Stimulated activated CD8-positive, alpha-beta memory T cell treated with anti-CD3 and anti-CD28 coated beads, Interleukin-12 subunit alpha, Interleukin-12 subunit beta, amount 100 ng/mL, for 4 hours (primary cell): ENCODE results near the gene GRID2.
"Not testable (repeated sequence)": the region's sequence is repeated elsewhere in the genome, so short reads cannot be mapped to it uniquely, and the experiment has no call there.

ENCODE experiments used
- DNase-seq: peaks from one replicate; pipeline ENCODE4 v3.0.0-alpha.2; 2020; ENCODE audit warnings: low read depth

GRID2 gene

DNA sequence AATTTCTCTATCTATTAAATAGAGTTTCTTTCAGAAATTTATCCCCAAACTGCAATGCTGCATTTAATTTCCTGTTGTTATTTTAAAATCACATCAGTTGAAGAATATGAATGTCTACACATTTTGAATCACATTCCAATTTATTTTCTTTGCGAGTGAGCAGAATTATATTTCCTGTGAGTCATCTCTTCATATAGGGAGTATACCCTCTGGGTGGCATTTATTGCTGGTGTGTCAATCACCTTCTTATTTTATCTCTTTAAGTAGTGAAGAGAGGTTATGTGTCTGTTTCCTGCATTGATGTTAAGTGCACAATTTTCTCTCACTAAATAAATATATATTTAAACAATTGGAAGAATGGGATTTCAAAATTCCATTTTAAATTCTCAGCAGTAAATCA lies 1013.8 kb downstream of the GRID2 start:
- no peak for DNase-seq

- no peak for DNase-seq
Observed at GRCh38 chr4:93319041-93319440, 1015.3 kb downstream of the GRID2 start.

GRCh38 chr4:93320356-93320755 lies 1016.6 kb downstream of the GRID2 start:
- DNase-seq: no peak

DNA sequence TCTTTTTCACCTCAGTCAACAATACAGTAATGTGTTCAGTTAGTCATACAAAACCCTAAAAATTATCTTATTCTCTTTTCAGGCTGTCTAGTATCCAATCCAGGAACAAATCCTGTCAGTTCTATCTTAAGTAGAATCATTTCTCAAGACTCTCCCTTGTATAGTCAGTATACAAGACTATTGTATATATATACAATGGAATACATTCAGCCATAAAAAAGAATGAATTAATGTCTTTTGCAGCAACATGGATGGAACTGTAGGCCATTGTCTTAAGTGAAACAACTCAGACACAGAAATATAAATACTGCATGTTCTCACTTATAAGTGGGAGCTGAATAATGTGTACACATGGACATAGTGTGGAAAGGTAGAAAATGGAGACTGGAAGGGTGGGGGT lies 1023.6 kb downstream of the GRID2 start:
- DNase-seq: no peak

DNA sequence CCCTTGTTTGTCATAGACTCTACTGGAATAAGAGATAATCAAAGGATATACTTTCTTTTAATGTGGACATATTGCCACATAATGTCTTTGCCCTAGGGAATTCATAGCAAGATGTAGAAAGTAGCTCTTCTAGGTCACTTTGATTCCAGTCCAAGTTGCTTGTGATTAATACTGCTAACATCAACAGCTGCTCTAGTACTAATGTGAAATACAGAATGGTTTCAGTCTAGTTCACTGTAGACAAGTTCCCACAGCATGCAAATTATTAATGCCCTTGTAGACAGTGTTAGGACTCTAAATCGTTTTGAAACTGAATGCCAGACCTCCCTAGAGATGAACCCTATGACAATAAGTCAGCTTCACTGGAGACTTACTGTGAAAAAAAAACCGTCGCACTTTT lies 1030.2 kb downstream of the GRID2 start:
- DNase-seq: no peak

DNA sequence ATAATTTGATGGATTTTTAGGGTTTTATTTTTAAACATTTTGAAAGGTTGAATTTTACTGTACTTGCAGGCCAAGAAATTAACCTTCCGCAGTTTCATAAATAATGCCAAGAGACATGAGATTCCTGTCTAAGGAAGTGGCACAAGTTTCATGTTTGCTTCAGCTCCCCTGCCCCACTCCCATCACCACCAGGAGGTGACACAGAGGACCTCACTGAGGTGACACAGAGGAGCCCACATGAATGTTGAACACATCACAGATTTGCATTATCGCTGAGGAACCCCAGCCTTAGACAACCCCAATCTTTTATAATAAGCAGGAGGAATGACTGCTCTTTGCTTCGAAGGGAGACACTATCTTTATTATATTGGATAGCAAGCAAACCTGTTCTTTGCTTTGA lies 1033.4 kb downstream of the GRID2 start:
- DNase-seq: no peak

DNA sequence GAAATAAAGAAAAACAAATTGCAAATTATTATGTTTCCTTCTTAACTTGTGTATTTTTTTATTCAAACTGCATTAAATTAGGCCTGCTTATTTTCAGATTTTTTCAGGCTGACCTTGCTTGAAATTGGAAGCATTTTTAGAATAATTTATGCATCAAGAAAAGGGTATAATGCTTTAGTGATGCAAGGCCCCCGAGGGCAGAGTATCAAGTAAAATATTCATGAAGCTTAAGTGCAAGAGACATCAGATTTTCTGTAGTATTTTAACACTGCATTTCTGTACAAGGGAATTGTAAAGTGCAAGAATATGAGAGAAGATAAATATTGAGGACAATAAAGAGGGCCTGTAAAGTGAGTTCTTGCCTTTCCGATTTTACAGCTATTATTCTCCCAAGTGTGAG lies 1039.0 kb downstream of the GRID2 start:
- no peak for DNase-seq

- no peak for DNase-seq
Observed at GRCh38 chr4:93346840-93347239, 1043.1 kb downstream of the GRID2 start.

- no peak for DNase-seq
Observed at GRCh38 chr4:93348896-93349295, 1045.1 kb downstream of the GRID2 start.

GRCh38 chr4:93351846-93352245 lies 1048.1 kb downstream of the GRID2 start:
- DNase-seq: no peak

DNA sequence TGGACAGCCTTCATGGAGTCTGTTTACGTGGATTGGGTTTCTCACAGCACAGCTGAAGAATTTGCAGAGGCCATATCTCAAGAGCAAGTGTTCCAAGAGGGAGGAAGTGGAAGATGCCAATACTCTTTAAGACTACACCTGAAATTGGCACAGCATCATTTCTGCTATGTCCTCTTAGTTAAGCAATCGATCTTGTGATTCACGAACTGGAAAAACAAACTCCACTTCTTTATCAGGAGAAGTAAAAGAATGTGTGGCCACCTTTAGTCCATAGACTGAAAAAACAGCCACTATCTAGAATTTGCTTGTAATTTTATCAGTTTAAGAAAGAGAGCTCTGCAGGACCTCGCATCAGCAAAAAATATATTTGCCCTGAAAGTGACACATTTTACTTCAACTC lies 1051.6 kb downstream of the GRID2 start:
- no peak for DNase-seq

DNA sequence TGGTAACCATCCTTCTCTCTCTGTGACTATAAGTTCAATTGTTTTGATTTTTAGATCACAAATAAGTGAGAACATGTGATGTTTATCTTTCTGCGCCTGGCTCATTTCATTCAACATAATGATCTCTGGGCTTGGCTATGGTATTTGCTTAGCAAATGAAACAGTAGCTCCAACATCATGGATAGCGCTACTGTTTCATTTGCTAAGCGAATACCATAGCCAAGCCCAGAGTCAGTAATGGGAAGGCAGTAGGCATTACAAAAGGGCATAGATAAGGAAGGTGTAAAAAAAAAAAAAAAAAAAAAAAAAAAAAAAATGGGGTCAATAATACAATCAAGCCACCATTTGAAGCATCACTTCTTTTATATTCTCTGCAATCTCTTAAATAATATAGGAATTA lies 1055.8 kb downstream of the GRID2 start:
- no peak for DNase-seq

GRCh38 chr4:93366169-93366755 lies 1062.5 kb downstream of the GRID2 start:
- not testable (repeated sequence) for DNase-seq

DNA sequence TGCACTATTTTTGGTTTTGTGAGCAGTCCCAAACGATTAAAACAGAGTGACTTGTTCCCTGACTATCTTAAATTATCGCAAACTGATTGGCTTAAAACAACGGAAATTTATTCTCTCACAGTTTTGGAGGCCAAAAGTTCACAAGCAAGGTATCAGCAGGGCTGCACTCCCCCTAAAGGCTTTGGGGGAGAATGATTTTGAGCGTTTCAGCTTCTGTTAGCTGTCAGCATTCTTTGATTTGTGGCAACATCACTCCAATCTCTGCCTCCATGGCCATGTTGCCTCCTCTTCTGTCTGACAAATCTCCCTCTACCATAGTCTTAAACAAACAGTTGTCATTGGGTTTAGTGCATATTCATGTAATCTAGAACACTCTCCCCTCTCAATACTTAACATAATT lies 1065.2 kb downstream of the GRID2 start:
- DNase-seq: no peak

DNA sequence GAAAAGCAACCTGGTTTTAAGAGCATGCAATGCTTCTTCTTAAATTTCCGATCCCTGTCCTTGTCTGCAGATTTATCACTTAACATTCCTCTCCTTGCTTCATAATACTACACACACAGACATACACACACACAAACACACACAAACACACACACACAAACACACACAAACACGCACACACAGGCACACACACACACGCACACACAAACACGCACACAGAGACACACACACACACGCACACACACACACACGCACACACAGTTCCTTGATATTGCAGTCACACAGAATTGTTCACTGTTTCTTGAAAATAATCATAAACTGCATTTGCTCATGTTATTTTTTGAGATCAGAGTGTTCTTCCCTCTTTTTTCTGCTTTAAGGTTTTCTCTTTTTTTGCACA lies 1066.5 kb downstream of the GRID2 start:
- no peak for DNase-seq

DNA sequence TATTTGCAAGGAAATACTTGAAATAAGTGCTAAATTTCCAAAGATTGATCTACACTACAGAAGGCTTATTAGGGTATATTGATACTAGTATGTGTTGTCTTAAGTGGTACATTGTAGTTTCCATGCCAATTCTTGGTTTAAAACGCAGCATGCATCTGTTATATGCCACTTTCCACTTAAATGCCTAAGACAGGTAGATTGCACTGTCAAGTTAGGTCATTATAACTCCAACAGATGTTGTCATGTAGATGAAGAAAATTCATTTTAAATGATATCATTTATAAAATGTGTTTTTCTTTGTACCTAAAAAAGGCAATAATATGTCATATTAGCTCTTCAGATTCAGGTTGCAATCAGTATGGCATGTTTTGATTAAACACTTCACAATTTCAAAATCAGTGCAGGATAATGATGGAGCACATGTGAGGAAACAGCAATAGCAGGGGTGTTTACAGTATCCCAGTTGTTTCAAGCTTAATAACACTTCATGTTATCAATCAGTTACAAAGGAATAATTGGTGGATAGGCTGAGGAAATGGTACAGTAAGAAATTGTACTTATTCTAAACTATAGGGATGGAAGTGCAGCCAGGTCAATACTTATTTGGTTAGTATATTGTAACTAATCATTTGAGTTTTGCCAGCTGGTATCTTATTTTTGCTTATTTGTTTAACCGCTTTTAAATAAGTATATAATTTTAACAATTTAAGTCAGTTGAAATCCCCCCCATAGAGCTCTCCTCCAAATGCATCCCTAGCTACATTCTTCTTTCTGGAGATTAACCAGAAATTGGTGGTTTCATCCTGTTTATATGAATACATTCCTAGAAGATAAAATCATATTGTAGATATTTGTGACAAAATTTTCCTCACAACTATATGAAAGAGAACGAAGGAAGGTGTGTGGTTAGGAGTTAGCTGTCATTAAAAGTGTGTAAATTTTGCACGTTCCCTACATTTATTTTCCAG lies 1070.4 kb downstream of the GRID2 start:
- no peak for DNase-seq

DNA sequence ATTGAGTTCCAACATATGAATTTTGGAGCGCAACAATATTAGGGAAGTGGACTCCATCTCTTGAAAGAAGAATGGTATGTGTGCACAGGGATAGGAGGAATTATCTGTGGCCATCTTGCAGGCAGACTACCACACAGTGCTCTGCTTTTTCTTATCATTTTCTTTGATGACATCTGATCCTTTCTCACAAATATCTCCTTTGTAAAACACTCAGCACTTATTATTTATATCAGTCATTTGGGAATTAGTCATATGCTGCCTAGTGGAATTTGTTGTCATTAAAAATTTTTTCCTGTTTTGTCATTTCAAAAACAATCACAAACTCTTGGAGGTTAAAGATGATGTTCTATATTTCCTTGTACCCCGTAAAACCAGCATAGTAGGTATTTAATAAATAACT lies 1080.5 kb downstream of the GRID2 start:
- no peak for DNase-seq

DNA sequence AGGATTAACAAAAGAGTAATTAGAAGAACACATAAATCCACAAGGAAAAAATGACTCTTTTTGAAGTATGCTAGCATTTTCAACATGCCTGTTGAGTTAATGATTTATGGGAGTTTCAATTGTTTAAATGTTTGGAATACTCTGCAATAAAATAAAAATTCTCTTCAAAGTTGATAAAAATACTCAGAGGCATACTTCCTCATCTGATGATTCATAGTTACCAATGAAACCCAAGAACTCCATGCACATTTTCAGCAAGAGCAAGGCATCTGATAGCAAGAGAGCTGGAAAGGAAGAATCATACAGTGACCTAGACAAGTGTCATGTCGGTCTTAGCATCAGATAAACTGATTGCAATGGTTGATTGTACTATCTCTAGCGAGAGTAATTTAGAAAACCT lies 1081.1 kb downstream of the GRID2 start:
- DNase-seq: no peak

- no peak for DNase-seq
Observed at GRCh38 chr4:93394545-93395081, 1090.8 kb downstream of the GRID2 start.

GRCh38 chr4:93396272-93396671 lies 1092.5 kb downstream of the GRID2 start:
- no peak for DNase-seq

GRCh38 chr4:93403571-93403970 lies 1099.8 kb downstream of the GRID2 start:
- no peak for DNase-seq

DNA sequence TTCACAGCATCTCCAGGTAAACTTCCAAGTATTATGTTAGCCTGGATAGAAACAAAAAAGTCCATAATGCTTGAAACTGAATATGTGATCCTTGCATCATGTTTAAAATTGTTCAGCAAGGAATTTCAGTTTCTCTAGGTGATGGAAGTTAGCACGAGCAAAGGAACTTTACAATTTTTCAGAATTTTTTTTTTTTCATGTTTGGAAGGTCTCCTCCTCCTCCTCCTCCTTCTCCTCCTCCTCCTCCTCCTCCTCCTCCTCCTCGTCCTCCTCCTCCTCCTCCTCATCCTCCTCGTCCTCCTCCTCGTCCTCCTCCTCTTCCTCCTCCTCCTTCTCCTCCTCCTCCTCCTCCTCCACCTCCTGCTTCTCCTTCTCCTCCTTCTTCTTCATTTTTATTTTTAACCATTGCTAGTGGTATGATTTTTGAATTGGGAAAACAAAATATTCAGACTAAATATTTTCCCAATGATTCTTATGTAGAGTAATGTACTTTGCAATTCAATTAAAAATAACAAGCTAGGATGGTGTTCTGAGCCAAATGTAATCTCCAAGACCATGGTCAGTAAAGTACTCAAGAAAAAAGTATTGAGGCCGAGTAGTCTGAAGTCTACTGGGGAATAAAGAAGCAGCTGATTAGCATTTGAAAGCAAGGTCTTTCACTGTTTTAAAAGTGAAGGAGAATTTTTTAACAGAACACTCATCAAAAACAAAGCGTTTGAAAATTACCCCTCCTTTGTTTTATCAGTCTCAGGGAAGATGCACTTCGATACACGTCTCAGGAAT lies 1103.9 kb downstream of the GRID2 start:
- DNase-seq: no peak

GRCh38 chr4:93409035-93409434 lies 1105.3 kb downstream of the GRID2 start:
- DNase-seq: no peak
